ENCODE measurements around the gene TNC. TPM values are rescaled to one million over a fixed set of nuclear protein-coding genes. Genes with fewer than 3 reads are reported as not detected.

TNC gene
- total RNA-seq, 1 experiment from 2014 or later = 11.4 TPM

DNA sequence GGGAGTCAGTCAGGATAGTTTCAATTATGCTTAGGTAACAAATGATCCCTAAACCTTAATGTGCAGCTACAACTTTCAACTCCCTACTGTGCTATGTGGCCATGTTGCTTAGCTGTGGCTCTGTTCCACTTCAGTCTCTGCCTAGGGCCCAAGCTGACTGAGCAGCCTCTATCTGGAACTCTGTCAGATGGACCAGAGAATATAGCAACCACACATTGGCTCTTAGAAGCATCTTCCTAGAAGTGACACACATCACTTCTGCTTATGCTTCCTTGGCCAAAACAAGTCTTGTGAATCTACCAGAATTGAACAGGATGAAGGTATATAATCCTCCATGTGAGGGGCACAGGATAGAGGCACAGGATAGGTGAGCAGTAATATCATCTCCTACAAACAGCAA lies 36.7 kb upstream of the TNC start:
- H3K27me3 Mint-ChIP-seq (ENCODE audit: insufficient read depth, unreplicated experiment) = no peaks in the 10 kb centered on the region
- peaks cover 11% of the 10 kb centered on the region for H3K4me1 Mint-ChIP-seq (ENCODE audit: low read depth, unreplicated experiment)
- BruUV-seq (replicated peaks) = no TSS peak
- TF ChIP-seq, protein P1, sequence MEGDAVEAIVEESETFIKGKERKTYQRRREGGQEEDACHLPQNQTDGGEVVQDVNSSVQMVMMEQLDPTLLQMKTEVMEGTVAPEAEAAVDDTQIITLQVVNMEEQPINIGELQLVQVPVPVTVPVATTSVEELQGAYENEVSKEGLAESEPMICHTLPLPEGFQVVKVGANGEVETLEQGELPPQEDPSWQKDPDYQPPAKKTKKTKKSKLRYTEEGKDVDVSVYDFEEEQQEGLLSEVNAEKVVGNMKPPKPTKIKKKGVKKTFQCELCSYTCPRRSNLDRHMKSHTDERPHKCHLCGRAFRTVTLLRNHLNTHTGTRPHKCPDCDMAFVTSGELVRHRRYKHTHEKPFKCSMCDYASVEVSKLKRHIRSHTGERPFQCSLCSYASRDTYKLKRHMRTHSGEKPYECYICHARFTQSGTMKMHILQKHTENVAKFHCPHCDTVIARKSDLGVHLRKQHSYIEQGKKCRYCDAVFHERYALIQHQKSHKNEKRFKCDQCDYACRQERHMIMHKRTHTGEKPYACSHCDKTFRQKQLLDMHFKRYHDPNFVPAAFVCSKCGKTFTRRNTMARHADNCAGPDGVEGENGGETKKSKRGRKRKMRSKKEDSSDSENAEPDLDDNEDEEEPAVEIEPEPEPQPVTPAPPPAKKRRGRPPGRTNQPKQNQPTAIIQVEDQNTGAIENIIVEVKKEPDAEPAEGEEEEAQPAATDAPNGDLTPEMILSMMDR (IDR thresholded peaks at IDR 0.05; ENCODE audit: insufficient read depth in 1 of 2, low read depth in 1 of 2, low read length in 1 of 2, severe bottlenecking in 1 of 2, unreplicated experiment in 1 of 2) = no peak
- no peak overlapping the region for H3K4me3 ChIP-seq (ENCODE audit: low read depth, low read length)
- intact Hi-C loops (cut with micrococcal nuclease; ENCODE audit: unreplicated experiment) = no loop called here
- DNase-seq = no peak
- no peaks in the 10 kb centered on the region for H3K27me3 ChIP-seq (replicated peaks; ENCODE audit: control insufficient read depth, insufficient read depth, low read length)
- H3K27ac Mint-ChIP-seq (ENCODE audit: unreplicated experiment) = peak overlapping the region; percentile 67
- no peaks in the 10 kb centered on the region for H3K36me3 ChIP-seq (ENCODE audit: control insufficient read depth, insufficient read depth, low read length)
- H3K4me3 Mint-ChIP-seq (ENCODE audit: unreplicated experiment) = no peak overlapping the region
- no peaks in the 10 kb centered on the region for H3K9me3 ChIP-seq
- CTCF ChIA-PET = no interaction called here
- H3K9me3 Mint-ChIP-seq (ENCODE audit: unreplicated experiment) = no peaks in the 10 kb centered on the region
- peaks cover 21% of the 10 kb centered on the region for H3K4me1 ChIP-seq
- POLR2A ChIA-PET = no interaction called here
- H3K36me3 Mint-ChIP-seq (ENCODE audit: insufficient read depth, unreplicated experiment) = no peaks in the 10 kb centered on the region

DNA sequence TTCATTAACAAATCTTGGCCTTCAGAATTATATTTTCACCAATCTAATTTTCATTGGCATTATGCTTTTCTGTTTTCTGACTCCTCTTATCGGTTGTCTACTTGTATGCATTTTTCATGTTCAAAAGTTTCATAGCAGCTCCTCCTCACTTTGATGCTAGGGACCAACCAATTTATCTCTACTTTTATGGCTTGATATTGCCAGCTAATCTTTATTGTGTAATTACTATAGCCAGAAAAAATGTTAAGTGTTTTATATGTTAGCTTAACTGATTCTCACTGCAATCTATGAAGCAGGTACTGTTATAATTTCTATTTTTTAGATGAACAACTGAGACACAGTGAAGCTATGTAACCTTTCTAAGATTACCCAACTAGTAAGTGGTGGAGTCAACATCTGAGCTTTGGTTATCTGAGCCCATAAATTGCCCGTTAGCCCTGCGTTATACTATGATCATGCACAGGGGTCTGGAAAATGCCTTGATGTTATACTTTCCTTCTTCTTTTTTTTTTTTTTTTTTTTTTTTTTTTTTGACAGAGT lies 34.4 kb upstream of the TNC start:
- Histone ChIP-seq H3K9me3 (no peaks in the 10 kb centered on the region), H3K27me3 (replicated peaks; ENCODE audit: control insufficient read depth, insufficient read depth, low read length) (no peaks in the 10 kb centered on the region), H3K4me3 (ENCODE audit: low read depth, low read length) (no peak overlapping the region), H3K4me1 (peaks cover 16% of the 10 kb centered on the region), H3K36me3 (ENCODE audit: control insufficient read depth, insufficient read depth, low read length) (no peaks in the 10 kb centered on the region)
- POLR2A ChIA-PET = no interaction called here
- CTCF ChIA-PET = interaction anchor here (0.7 kb wide), 1 partner anchor 62 kb away, joined by 5 read pairs; no protein-coding TSS in a partner anchor
- H3K9me3 Mint-ChIP-seq (ENCODE audit: unreplicated experiment) = no peaks in the 10 kb centered on the region
- TF ChIP-seq, protein P1 (IDR thresholded peaks at IDR 0.05; ENCODE audit: insufficient read depth in 1 of 2, low read depth in 1 of 2, low read length in 1 of 2, severe bottlenecking in 1 of 2, unreplicated experiment in 1 of 2) = no peak
- H3K4me3 Mint-ChIP-seq (ENCODE audit: unreplicated experiment) = no peak overlapping the region
- intact Hi-C loops (cut with micrococcal nuclease; ENCODE audit: unreplicated experiment) = no loop called here
- no TSS peak for BruUV-seq (replicated peaks)
- peaks cover 10% of the 10 kb centered on the region for H3K4me1 Mint-ChIP-seq (ENCODE audit: low read depth, unreplicated experiment)
- H3K27me3 Mint-ChIP-seq (ENCODE audit: insufficient read depth, unreplicated experiment) = no peaks in the 10 kb centered on the region
- no peak overlapping the region for H3K27ac Mint-ChIP-seq (ENCODE audit: unreplicated experiment)
- DNase-seq = no peak
- H3K36me3 Mint-ChIP-seq (ENCODE audit: insufficient read depth, unreplicated experiment) = no peaks in the 10 kb centered on the region

DNA sequence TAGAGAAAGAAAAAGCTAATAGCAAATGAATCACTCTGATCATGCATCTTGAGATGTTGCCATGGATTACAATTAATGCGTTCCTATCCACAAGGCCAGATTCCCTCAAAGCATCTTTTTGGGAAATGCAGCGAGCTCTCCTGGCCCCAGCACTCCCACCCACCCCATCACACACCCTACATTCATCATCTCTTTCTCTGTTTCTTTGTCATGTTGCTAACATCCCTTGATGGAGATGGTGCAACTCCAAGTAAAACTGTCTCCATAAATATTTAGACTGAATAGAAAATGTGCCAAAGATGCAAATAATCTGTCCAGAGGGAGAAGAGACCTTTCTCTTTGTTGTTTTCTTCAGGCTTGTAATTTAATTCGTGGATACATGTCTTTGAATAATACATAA lies 30.8 kb upstream of the TNC start:
- H3K27ac Mint-ChIP-seq (ENCODE audit: unreplicated experiment) = no peak overlapping the region
- no peak overlapping the region for H3K4me3 Mint-ChIP-seq (ENCODE audit: unreplicated experiment)
- Histone ChIP-seq H3K27me3 (replicated peaks; ENCODE audit: control insufficient read depth, insufficient read depth, low read length) (no peaks in the 10 kb centered on the region), H3K4me1 (peaks cover 11% of the 10 kb centered on the region), H3K9me3 (0 out of 2 replicates have a peak, but pooled peaks cover 5% of the 10 kb centered on the region), H3K4me3 (ENCODE audit: low read depth, low read length) (no peak overlapping the region), H3K36me3 (ENCODE audit: control insufficient read depth, insufficient read depth, low read length) (no peaks in the 10 kb centered on the region)
- no peak for DNase-seq
- peaks cover 2% of the 10 kb centered on the region for H3K27me3 Mint-ChIP-seq (ENCODE audit: insufficient read depth, unreplicated experiment)
- no TSS peak for BruUV-seq (replicated peaks)
- peaks cover 5% of the 10 kb centered on the region for H3K36me3 Mint-ChIP-seq (ENCODE audit: insufficient read depth, unreplicated experiment)
- H3K4me1 Mint-ChIP-seq (ENCODE audit: low read depth, unreplicated experiment) = peaks cover 4% of the 10 kb centered on the region
- no peaks in the 10 kb centered on the region for H3K9me3 Mint-ChIP-seq (ENCODE audit: unreplicated experiment)
- ChIA-PET POLR2A (no interaction called here), CTCF (no interaction called here)
- intact Hi-C loops (cut with micrococcal nuclease; ENCODE audit: unreplicated experiment) = no loop called here
- TF ChIP-seq, protein P1 (IDR thresholded peaks at IDR 0.05; ENCODE audit: insufficient read depth in 1 of 2, low read depth in 1 of 2, low read length in 1 of 2, severe bottlenecking in 1 of 2, unreplicated experiment in 1 of 2) = no peak
